ENCODE measurements around the gene TNFRSF19. TPM values are rescaled to one million over a fixed set of nuclear protein-coding genes. Genes with fewer than 3 reads are reported as not detected.

The TNFRSF19 gene
- total and polyA plus RNA-seq, 2 of the 13 experiments (the other 11 are each of a cell fraction or from before 2014, with no cell fraction given) = 75.3 to 77.7 TPM

- TF ChIP-seq HOXA7 (CRISPR knock-in tag; IDR thresholded peaks at IDR 0.05) = no peak
- TF ChIP-seq SSRP1 (CRISPR knock-in tag; IDR thresholded peaks at IDR 0.05) = no peak
- TF ChIP-seq JDP2 (CRISPR knock-in tag; IDR thresholded peaks at IDR 0.05; ENCODE audit: borderline replicate concordance) = no peak
- no peak for TF ChIP-seq SIN3B (IDR thresholded peaks at IDR 0.05; ENCODE audit: low read length)
- no peak for TF ChIP-seq ZFP90 (CRISPR knock-in tag; IDR thresholded peaks at IDR 0.05; ENCODE audit: borderline replicate concordance)
- TF ChIP-seq ARID5B (CRISPR knock-in tag; IDR thresholded peaks at IDR 0.05) = peak; percentile 95
- TF ChIP-seq ZBTB1 (CRISPR knock-in tag; IDR thresholded peaks at IDR 0.05; ENCODE audit: borderline replicate concordance) = no peak
- no peak for TF ChIP-seq ZNF232 (CRISPR knock-in tag; IDR thresholded peaks at IDR 0.05; ENCODE audit: borderline replicate concordance)
- TF ChIP-seq PRDM4 (CRISPR knock-in tag; IDR thresholded peaks at IDR 0.05; ENCODE audit: borderline replicate concordance) = no peak
- peak; percentile 82 for TF ChIP-seq ARNTL (CRISPR knock-in tag; IDR thresholded peaks at IDR 0.05)
- TF ChIP-seq TBX2 (CRISPR knock-in tag; IDR thresholded peaks at IDR 0.05; ENCODE audit: borderline replicate concordance) = peak; percentile 98
- TF ChIP-seq SRSF9 (IDR thresholded peaks at IDR 0.05; ENCODE audit: borderline replicate concordance, insufficient read depth, low read depth, low read length, poor library complexity, severe bottlenecking) = no peak
- TF ChIP-seq PATZ1 (CRISPR knock-in tag; IDR thresholded peaks at IDR 0.05) = peak; percentile 75
- TF ChIP-seq ZNF362 (CRISPR knock-in tag; IDR thresholded peaks at IDR 0.05; ENCODE audit: borderline replicate concordance) = peak; percentile 57; the same call in 1 of the 2 replicates
- TF ChIP-seq CEBPZ (IDR thresholded peaks at IDR 0.05; ENCODE audit: low read length) = no peak
These were observed 45.3 kb downstream of the TNFRSF19 start (continued) for GRCh38 chr13:23615395-23616081.
